Inferior parietal cortex (tissue), 1 donor: ENCODE data around the gene ZXDC.

Experiments
- DNase-seq: peaks from one replicate; pipeline ENCODE4 v3.0.0-alpha.2; 2016; ENCODE audit errors: extremely low spot score

ZXDC gene

GRCh38 chr3:126394179-126394976, 81.3 kb downstream of the ZXDC start, which contains the start of gene CFAP100:
Gene CFAP100 (plus strand): TSS chr3:126394909. CDS start chr3:126396001, 1,092 bp downstream.
- DNase-seq, result no peak

GRCh38 chr3:126393563-126393962, 82.1 kb downstream of the ZXDC start:
- no peak for DNase-seq

GRCh38 chr3:126392246-126392645, 83.4 kb downstream of the ZXDC start:
- no peak for DNase-seq

- DNase-seq, result no peak
Observed at GRCh38 chr3:126391631-126392030, 84.1 kb downstream of the ZXDC start.

- DNase-seq, result no peak
Observed at GRCh38 chr3:126390751-126391150, 84.9 kb downstream of the ZXDC start.

GRCh38 chr3:126390201-126390600, 85.5 kb downstream of the ZXDC start:
- DNase-seq, result no peak

GRCh38 chr3:126389794-126390146, 85.9 kb downstream of the ZXDC start:
- no peak for DNase-seq

- DNase-seq, result peak; percentile 85
Observed at GRCh38 chr3:126389112-126389793, 86.4 kb downstream of the ZXDC start.
